Panc1 (cell line): ENCODE measurements around the gene CD40LG. TPM values are rescaled to one million over a fixed set of nuclear protein-coding genes. Genes with fewer than 3 reads are reported as not detected.

Source experiments
- ATAC-seq: fragments of 200-7000 bp; cut with Tn5 transposase; 2 replicates; pipeline ENCODE4 v1.9.1; 2020; ENCODE audit warnings: mild to moderate bottlenecking, moderate library complexity
- BruUV-seq: library from RNA; stranded (reverse); fragments of 400-500 nt; replicated peaks from 2 replicates; lab custom pipeline; 2021; lab: Mats Ljungman, UMichigan
- CTCF ChIA-PET: fragments of 300-600 bp; sonication (Branson Sonifier 250); formaldehyde crosslinking; loops from one replicate; lab custom pipeline; 2022; ENCODE audit warnings: antibody characterized with exemption; lab: Charles Lee
- POLR2A ChIA-PET: fragments of 300-600 bp; sonication (Branson Sonifier 250); formaldehyde crosslinking; loops from one replicate; lab custom pipeline; 2022; ENCODE audit warnings: antibody characterized with exemption; lab: Charles Lee
- DNase-seq: peaks from one replicate; pipeline ENCODE4 v3.0.0-alpha.2; 2010; ENCODE audit warnings: low read depth, low spot score
- H3K27ac ChIP-seq: 2 replicates; pipeline ENCODE4 v1.5.1; 2011; ENCODE audit warnings: mild to moderate bottlenecking, low read length, inconsistent platforms
- H3K27me3 ChIP-seq: fragments of 200-500 bp; sonication (Bioruptor generic); 2 replicates; pipeline ENCODE4 v1.6.0; 2014; ENCODE audit warnings: low read length, inconsistent platforms; ENCODE audit not compliant: control insufficient read depth, insufficient read depth
- H3K36me3 ChIP-seq: fragments of 200-500 bp; sonication (Bioruptor generic); 2 replicates; pipeline ENCODE4 v1.5.1; 2014; ENCODE audit warnings: inconsistent platforms, mild to moderate bottlenecking, low read length, moderate library complexity; ENCODE audit not compliant: control insufficient read depth, insufficient read depth
- H3K4me1 ChIP-seq: 2 replicates; pipeline ENCODE4 v1.5.1; 2011; ENCODE audit warnings: inconsistent platforms, mild to moderate bottlenecking, low read length, moderate library complexity; ENCODE audit not compliant: control insufficient read depth, insufficient read depth
- H3K4me3 ChIP-seq, 2 experiments: 2 replicates each; pipeline ENCODE4 v1.5.1; 2011 to 2012; ENCODE audit warnings: low read depth in 2 of 2, low read length in 2 of 2, mild to moderate bottlenecking in 2 of 2, inconsistent platforms in 1 of 2, moderate library complexity in 1 of 2
- H3K9me3 ChIP-seq: fragments of 200-500 bp; sonication (Bioruptor generic); 2 replicates; pipeline ENCODE4 v1.5.1; 2014; ENCODE audit warnings: low read depth, mild to moderate bottlenecking, inconsistent platforms, low read length, moderate library complexity; ENCODE audit not compliant: control insufficient read depth, insufficient read depth
- CTCF ChIP-seq: fragments of 450-650 bp; IDR thresholded peaks from 2 replicates; pipeline ENCODE4 v1.5.1; 2017; ENCODE audit warnings: mild to moderate bottlenecking
- POLR2AphosphoS5 ChIP-seq: IDR thresholded peaks from 2 replicates; pipeline ENCODE4 v1.6.1; 2012; ENCODE audit warnings: mild to moderate bottlenecking, low read depth, low read length, moderate library complexity
- REST ChIP-seq, 2 experiments: IDR thresholded peaks; 2 replicates each; pipeline ENCODE4 v1.6.1; 2011 to 2012; ENCODE audit warnings: low read depth in 2 of 2, control low read depth in 1 of 2, low read length in 1 of 2, mild to moderate bottlenecking in 1 of 2, moderate library complexity in 1 of 2; ENCODE audit not compliant: insufficient read depth in 1 of 2
- SIN3A ChIP-seq: IDR thresholded peaks from 2 replicates; pipeline ENCODE4 v1.6.1; 2012; ENCODE audit warnings: low read depth, mild to moderate bottlenecking, low read length, moderate library complexity, borderline replicate concordance; ENCODE audit not compliant: insufficient read depth
- TCF7L2 ChIP-seq: IDR thresholded peaks from 2 replicates; pipeline ENCODE4 v1.6.1; 2011; ENCODE audit warnings: mild to moderate bottlenecking, low read depth, low read length, inconsistent platforms
- in situ Hi-C: cut with HindIII; loops from 2 replicates; pipeline ENCODE4 v1.10.0; 2016; ENCODE audit warnings: low sequenced_read_pairs, low pct_unique_long_range_greater_than_20kb
- intact Hi-C: fragments of 100-400 bp; cut with micrococcal nuclease; formaldehyde crosslinking; loops from one replicate; pipeline ENCODE4 v1.10.0; 2022; ENCODE audit not compliant: unreplicated experiment
- total RNA-seq: library from RNA; stranded (reverse); gene quantifications from one replicate; pipeline ENCODE4 v1.2.1, GENCODE V29; 2021; ENCODE audit not compliant: unreplicated experiment

The CD40LG gene
- total RNA-seq, 1 experiment from 2014 or later = not detected

DNA sequence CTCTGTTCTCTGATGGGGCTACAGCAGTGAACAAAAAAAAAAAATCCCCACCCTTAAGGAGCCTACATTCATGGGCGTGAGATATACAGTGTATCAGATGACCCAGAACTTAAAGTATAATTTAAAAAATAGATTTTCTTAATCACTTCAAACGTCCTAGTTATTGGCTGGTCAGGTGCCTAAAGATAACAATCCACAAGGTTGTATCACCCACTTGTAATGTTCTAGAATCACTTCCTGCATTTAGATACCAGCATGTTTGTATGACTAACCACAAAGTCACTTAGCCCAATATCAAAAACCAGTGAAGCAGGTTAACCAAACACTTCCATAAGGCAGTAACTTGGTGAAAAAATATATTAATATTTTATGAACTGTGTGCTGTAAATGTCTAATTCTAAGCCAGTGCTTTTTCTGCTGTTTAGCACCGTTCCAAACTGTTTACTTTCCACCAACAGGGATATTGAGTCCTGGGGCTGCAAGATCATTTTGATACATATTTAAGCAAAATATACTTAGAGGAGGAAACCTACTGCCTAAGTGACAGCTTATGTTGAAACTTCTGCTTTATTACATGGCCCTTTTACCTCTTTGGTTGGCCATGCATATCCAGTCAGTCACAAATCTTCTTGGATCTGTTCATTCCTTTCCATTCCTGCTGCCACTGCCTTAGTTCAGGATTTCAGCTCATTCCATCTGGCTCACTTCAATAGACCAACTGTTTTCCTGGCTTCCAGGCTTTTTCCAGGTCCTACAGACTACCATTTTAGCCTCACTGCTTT lies 43.3 kb downstream of the CD40LG start:
- intact Hi-C loops = loop anchor here (10.0 kb wide), 2 partner anchors 166 to 456 kb away; no protein-coding TSS in a partner anchor
- TF ChIP-seq TCF7L2 (no peak), POLR2AphosphoS5 (no peak), SIN3A (no peak), REST (IDR thresholded peaks at IDR 0.05; ENCODE audit: insufficient read depth in 1 of 2, low read depth in 2 of 2, low read length in 1 of 2) (no peak), CTCF (no peak)
- no peak for DNase-seq
- no peak overlapping the region for H3K4me3 ChIP-seq
- no peaks in the 10 kb centered on the region for H3K9me3 ChIP-seq
- no TSS peak for BruUV-seq
- no peaks in the 10 kb centered on the region for H3K36me3 ChIP-seq
- in situ Hi-C loops = no loop called here
- no peak overlapping the region for H3K27ac ChIP-seq
- ChIA-PET CTCF (interaction anchor here (0.7 kb wide), 1 partner anchor 61 kb away, joined by 3 read pairs; no protein-coding TSS in a partner anchor), POLR2A (no interaction called here)
- no peak for ATAC-seq
- peaks cover 3% of the 10 kb centered on the region for H3K4me1 ChIP-seq
- no peaks in the 10 kb centered on the region for H3K27me3 ChIP-seq

GRCh38 chrX:136692271-136692670 lies 44.3 kb downstream of the CD40LG start:
- TF ChIP-seq SIN3A = no peak
- no peak for TF ChIP-seq CTCF
- no peak for TF ChIP-seq POLR2AphosphoS5
- TF ChIP-seq TCF7L2 = no peak
- no peak for TF ChIP-seq REST (IDR thresholded peaks at IDR 0.05; ENCODE audit: insufficient read depth in 1 of 2, low read depth in 2 of 2, low read length in 1 of 2)
- DNase-seq = no peak
- Histone ChIP-seq H3K4me3 (no peak overlapping the region), H3K4me1 (peaks cover 3% of the 10 kb centered on the region), H3K9me3 (no peaks in the 10 kb centered on the region), H3K27ac (no peak overlapping the region), H3K36me3 (no peaks in the 10 kb centered on the region), H3K27me3 (no peaks in the 10 kb centered on the region)
- in situ Hi-C loops (no loop called here), intact Hi-C loops (loop anchor here (10.0 kb wide), 2 partner anchors 167 to 457 kb away; no protein-coding TSS in a partner anchor)
- no peak for ATAC-seq
- BruUV-seq = no TSS peak
- ChIA-PET POLR2A (no interaction called here), CTCF (no interaction called here)
